MM.1S (cell line): ENCODE measurements around the gene SLC6A9.

Source experiments
- DNase-seq: peaks from one replicate; pipeline ENCODE4 v3.0.0-alpha.2; 2015
- H2AFZ ChIP-seq: fragments of 300-600 bp; sonication (generic); 2 replicates; pipeline ENCODE4 v1.6.0; 2016; ENCODE audit warnings: antibody characterized with exemption, low read length
- H3F3A ChIP-seq: fragments of 300-600 bp; sonication (generic); 2 replicates; pipeline ENCODE4 v1.6.1; 2016; ENCODE audit warnings: mild to moderate bottlenecking, antibody characterized with exemption, low read length, moderate library complexity, mixed read lengths; ENCODE audit not compliant: insufficient read depth
- H3K27ac ChIP-seq: fragments of 300-600 bp; sonication (generic); 2 replicates; pipeline ENCODE4 v1.5.1; 2016; ENCODE audit warnings: mild to moderate bottlenecking, low read length
- H3K27me3 ChIP-seq: fragments of 300-600 bp; sonication (generic); replicated peaks from 2 replicates; pipeline ENCODE4 v1.6.0; 2016; ENCODE audit warnings: low read length; ENCODE audit not compliant: insufficient read depth
- H3K36me3 ChIP-seq: fragments of 300-600 bp; sonication (generic); replicated peaks from 2 replicates; pipeline ENCODE4 v1.6.1; 2016; ENCODE audit warnings: mild to moderate bottlenecking, low read length, mixed read lengths; ENCODE audit not compliant: insufficient read depth
- H3K4me1 ChIP-seq: fragments of 300-600 bp; sonication (generic); 2 replicates; pipeline ENCODE4 v1.6.1; 2016; ENCODE audit warnings: low read length, mixed read lengths
- H3K4me2 ChIP-seq: fragments of 300-600 bp; sonication (generic); 2 replicates; pipeline ENCODE4 v1.6.0; 2016; ENCODE audit warnings: low read depth, low read length
- H3K4me3 ChIP-seq: fragments of 300-600 bp; sonication (generic); 2 replicates; pipeline ENCODE4 v1.5.1; 2016; ENCODE audit warnings: low read length, mixed read lengths
- H3K79me2 ChIP-seq: fragments of 300-600 bp; sonication (generic); 2 replicates; pipeline ENCODE4 v1.6.1; 2016; ENCODE audit warnings: mixed run types, low read length, mixed read lengths
- H3K9ac ChIP-seq: fragments of 300-600 bp; sonication (generic); 2 replicates; pipeline ENCODE4 v1.6.1; 2016; ENCODE audit warnings: low read length, mixed read lengths
- H3K9me2 ChIP-seq: fragments of 300-600 bp; sonication (generic); replicated peaks from 2 replicates; pipeline ENCODE4 v1.6.1; 2016; ENCODE audit warnings: mild to moderate bottlenecking, low read length, mixed read lengths; ENCODE audit not compliant: insufficient read depth
- H3K9me3 ChIP-seq: fragments of 300-600 bp; sonication (generic); replicated peaks from 2 replicates; pipeline ENCODE4 v1.6.1; 2016; ENCODE audit warnings: mild to moderate bottlenecking, low read length, mixed read lengths; ENCODE audit not compliant: insufficient read depth
- H4K20me1 ChIP-seq: fragments of 300-600 bp; sonication (generic); 2 replicates; pipeline ENCODE4 v1.6.1; 2016; ENCODE audit warnings: mild to moderate bottlenecking, low read length, moderate library complexity, mixed read lengths; ENCODE audit not compliant: insufficient read depth
- EZH2 ChIP-seq: fragments of 300-600 bp; sonication (generic); optimal IDR thresholded peaks from 2 replicates; pipeline ENCODE3; 2017; ENCODE audit warnings: low read depth, mild to moderate bottlenecking, antibody characterized with exemption, low read length, mixed read lengths
- EZH2phosphoT487 ChIP-seq: fragments of 300-600 bp; sonication (generic); IDR thresholded peaks from 2 replicates; pipeline ENCODE4 v1.6.1; 2018; ENCODE audit warnings: antibody characterized with exemption, low read length
- TF ChIP-seq, protein P1 (sequence below): fragments of 300-600 bp; sonication (generic); IDR thresholded peaks from 2 replicates; pipeline ENCODE4 v1.5.1; 2016; ENCODE audit warnings: antibody characterized with exemption, low read length, mixed read lengths

SLC6A9 gene

DNA sequence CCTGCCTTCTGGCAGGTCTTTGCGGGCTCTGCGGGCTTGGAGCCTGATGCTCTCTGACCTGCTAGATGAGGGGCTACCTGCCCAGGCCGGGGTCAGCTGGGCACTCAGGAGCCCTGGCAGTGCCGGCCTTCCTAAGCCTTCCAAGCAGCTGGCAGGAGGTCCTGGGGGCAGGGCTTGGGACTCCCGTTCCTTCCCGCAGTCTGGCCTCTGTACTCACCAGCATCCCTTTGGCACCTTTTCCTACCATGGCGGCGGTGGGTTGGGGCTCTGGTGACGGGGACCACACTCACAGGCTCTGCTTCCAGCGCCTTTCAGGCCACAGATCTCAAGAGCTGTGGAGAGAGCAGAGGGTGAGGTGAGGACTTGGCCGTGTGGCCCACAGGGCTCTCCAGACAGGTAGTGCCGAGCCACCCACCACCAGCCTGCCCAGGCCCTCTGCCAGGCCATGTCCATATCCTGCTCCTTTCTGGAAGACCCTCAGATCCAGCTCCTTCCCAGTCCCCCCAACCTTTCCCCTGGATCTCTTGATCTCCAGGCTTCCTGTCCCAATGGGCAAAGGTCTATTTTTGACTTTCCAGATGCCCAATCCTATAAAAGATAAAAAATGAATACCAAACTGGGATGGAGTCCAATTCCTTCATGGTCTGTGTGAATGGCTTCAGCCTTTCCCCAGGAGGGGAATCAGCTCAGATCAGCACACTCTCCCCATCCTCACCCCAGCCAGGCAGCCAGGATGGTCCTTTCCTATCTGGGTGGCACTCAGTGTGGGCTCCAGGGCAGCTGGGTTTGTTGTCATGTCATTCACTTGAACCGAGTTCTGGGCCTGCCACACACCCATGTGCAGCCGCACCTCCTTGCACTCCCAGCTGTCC is 7.0 kb downstream of the SLC6A9 start:
- Histone ChIP-seq H3K9me2 (no peaks in the 10 kb centered on the region), H3K9ac (no peak overlapping the region)

DNA sequence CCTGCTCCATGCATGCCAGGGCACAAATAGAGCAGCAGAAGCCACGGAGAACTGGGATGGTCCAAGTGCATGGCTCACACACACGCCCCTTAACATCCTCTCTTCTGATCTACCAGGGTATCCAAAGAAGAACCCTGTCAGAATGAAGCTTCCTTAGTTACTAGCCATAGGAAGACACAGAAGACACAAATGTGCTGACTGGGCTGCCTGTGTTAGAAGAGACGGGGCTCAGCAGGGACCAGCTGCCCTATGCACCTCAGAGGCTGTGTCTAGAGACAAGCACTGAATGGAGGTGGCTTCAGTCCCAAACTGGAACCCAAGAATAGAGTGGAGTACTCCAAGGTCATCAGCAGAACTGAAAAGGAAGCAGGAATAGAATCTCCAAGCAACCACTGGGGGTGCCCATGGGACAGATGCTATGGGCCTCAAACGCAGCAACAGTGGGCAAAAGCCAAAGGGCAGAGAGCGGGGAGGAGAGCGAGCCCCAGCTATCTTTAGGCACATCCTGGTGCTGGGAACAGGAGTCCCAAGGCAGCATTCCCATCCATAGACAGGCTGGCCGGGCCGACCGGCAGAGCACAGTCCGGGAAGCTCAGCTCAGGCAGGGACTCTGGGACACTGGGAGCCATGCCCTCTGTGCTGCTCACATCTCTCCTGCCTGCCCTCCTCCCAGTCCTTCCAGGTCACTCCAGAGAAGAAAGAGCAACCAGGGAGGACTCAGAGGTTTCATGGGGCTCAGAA is 9.5 kb downstream of the SLC6A9 start:
- no peak for DNase-seq
- Histone ChIP-seq H3F3A (no peaks in the 10 kb centered on the region), H3K4me2 (no peak overlapping the region), H3K9ac (no peak overlapping the region), H3K27me3 (no peaks in the 10 kb centered on the region), H3K9me3 (no peaks in the 10 kb centered on the region), H3K9me2 (no peaks in the 10 kb centered on the region), H3K36me3 (no peaks in the 10 kb centered on the region), H3K27ac (no peak overlapping the region), H3K4me3 (no peak overlapping the region), H3K4me1 (peaks cover 6% of the 10 kb centered on the region), H3K79me2 (no peaks in the 10 kb centered on the region), H4K20me1 (no peaks in the 10 kb centered on the region), H2AFZ (no peak overlapping the region)
- TF ChIP-seq EZH2 (no peak), EZH2phosphoT487 (no peak)
- TF ChIP-seq, protein P1, sequence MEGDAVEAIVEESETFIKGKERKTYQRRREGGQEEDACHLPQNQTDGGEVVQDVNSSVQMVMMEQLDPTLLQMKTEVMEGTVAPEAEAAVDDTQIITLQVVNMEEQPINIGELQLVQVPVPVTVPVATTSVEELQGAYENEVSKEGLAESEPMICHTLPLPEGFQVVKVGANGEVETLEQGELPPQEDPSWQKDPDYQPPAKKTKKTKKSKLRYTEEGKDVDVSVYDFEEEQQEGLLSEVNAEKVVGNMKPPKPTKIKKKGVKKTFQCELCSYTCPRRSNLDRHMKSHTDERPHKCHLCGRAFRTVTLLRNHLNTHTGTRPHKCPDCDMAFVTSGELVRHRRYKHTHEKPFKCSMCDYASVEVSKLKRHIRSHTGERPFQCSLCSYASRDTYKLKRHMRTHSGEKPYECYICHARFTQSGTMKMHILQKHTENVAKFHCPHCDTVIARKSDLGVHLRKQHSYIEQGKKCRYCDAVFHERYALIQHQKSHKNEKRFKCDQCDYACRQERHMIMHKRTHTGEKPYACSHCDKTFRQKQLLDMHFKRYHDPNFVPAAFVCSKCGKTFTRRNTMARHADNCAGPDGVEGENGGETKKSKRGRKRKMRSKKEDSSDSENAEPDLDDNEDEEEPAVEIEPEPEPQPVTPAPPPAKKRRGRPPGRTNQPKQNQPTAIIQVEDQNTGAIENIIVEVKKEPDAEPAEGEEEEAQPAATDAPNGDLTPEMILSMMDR = no peak

More for the DNA sequence above, 7.0 kb downstream of the SLC6A9 start:
- Histone ChIP-seq H4K20me1 (no peaks in the 10 kb centered on the region), H3K27me3 (no peaks in the 10 kb centered on the region), H3K4me2 (no peak overlapping the region), H2AFZ (no peak overlapping the region), H3K79me2 (no peaks in the 10 kb centered on the region), H3K27ac (no peak overlapping the region), H3K4me1 (peaks cover 10% of the 10 kb centered on the region), H3F3A (no peaks in the 10 kb centered on the region), H3K36me3 (no peaks in the 10 kb centered on the region), H3K9me3 (no peaks in the 10 kb centered on the region), H3K4me3 (no peak overlapping the region)
- DNase-seq = no peak
- TF ChIP-seq EZH2 = no peak
- TF ChIP-seq, protein P1 = no peak
- no peak for TF ChIP-seq EZH2phosphoT487

DNA sequence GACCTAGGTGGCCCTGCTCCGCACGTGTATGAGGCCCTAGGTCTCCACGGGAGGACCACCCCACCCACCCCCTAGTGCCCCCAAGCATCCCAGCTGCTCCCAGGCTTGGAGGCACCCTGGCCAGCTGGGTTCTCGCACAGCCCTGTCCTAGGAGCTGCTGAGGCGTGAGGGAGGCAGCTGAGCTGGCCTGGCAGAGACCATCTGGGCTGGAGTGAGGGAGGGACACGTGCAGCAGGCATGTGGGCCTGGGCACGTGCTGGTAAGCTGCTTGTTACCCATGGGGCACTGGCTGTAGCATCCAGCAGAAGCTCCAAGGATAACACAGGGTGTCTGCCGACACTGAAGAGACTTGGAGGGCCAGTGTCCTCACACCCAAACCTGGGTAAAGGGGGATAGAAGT is 10.1 kb downstream of the SLC6A9 start:
- Histone ChIP-seq H3K9me3 (no peaks in the 10 kb centered on the region), H3K27me3 (no peaks in the 10 kb centered on the region), H3K79me2 (no peaks in the 10 kb centered on the region), H3K4me3 (no peak overlapping the region), H3K9me2 (no peaks in the 10 kb centered on the region), H3K27ac (no peak overlapping the region), H4K20me1 (no peaks in the 10 kb centered on the region), H3F3A (no peaks in the 10 kb centered on the region), H3K4me1 (peaks cover 5% of the 10 kb centered on the region), H3K36me3 (no peaks in the 10 kb centered on the region), H2AFZ (no peak overlapping the region), H3K9ac (no peak overlapping the region), H3K4me2 (no peak overlapping the region)
- no peak for TF ChIP-seq EZH2phosphoT487
- TF ChIP-seq, protein P1 = no peak
- no peak for DNase-seq
